ENCODE results near the gene FHOD3. TPM values are rescaled to one million over a fixed set of nuclear protein-coding genes. Genes with fewer than 3 reads are reported as not detected.

The FHOD3 gene
- total and polyA plus RNA-seq, 2 of the 4 experiments (the other 2 are of a cell fraction), result 14.6 to 16.0 TPM

GRCh38 chr18:36503477-36503876 is 206.0 kb downstream of the FHOD3 start:
- Histone ChIP-seq H3K79me1 (ENCODE audit: low read depth in 1 of 2, low read length in 2 of 2) (no peaks in the 10 kb centered on the region), H2AK5ac (ENCODE audit: low read depth, low read length) (no peak overlapping the region), H3K4me2 (ENCODE audit: low read depth, low read length) (no peak overlapping the region), H4K8ac (ENCODE audit: low read depth in 2 of 2, low read length in 2 of 2) (no peak overlapping the region), H3K56ac (ENCODE audit: extremely low read depth, insufficient read depth, low read length) (no peak overlapping the region), H2BK120ac (ENCODE audit: low read depth, low read length) (no peak overlapping the region), H3K4me1 (ENCODE audit: control insufficient read depth, insufficient read depth, low read length) (no peaks in the 10 kb centered on the region), H4K91ac (ENCODE audit: insufficient read depth, low read depth, low read length) (no peak overlapping the region; the same call in 1 of the 2 replicates), H3K23ac (ENCODE audit: low read depth, low read length) (no peak overlapping the region), H2BK20ac (ENCODE audit: low read depth, low read length) (no peak overlapping the region), H3K9ac (ENCODE audit: low read depth, low read length) (no peak overlapping the region), H2AFZ (replicated peaks; ENCODE audit: low read length, poor library complexity) (no peak overlapping the region), H3K4ac (ENCODE audit: low read depth, low read length) (peak overlapping the region; percentile 49), H3K4me3 (ENCODE audit: insufficient read depth, low read depth, low read length) (no peak overlapping the region), H3K36me3 (ENCODE audit: control insufficient read depth, insufficient read depth, low read length) (no peaks in the 10 kb centered on the region), H3K18ac (ENCODE audit: low read depth, low read length) (no peak overlapping the region), H3K9me1 (ENCODE audit: insufficient read depth, low read length) (no peaks in the 10 kb centered on the region), H4K5ac (ENCODE audit: low read depth, low read length) (no peak overlapping the region), H2BK15ac (ENCODE audit: low read depth, low read length) (no peak overlapping the region; the same call in 2 of the 3 replicates), H2BK5ac (ENCODE audit: low read depth, low read length, poor library complexity, severe bottlenecking) (no peak overlapping the region), H2AK9ac (replicated peaks; ENCODE audit: low read depth, low read length, poor library complexity) (no peak overlapping the region), H3K27ac (ENCODE audit: insufficient read depth, low read length) (no peak overlapping the region), H3K14ac (replicated peaks; ENCODE audit: low read depth, low read length) (peak overlapping the region; percentile 24; the same call in 1 of the 2 replicates), H3K27me3 (ENCODE audit: control insufficient read depth, insufficient read depth, low read length) (no peaks in the 10 kb centered on the region), H4K20me1 (ENCODE audit: insufficient read depth, low read length) (no peaks in the 10 kb centered on the region), H3K9me3 (ENCODE audit: control insufficient read depth, insufficient read depth, low read length) (no peaks in the 10 kb centered on the region)
- in situ Hi-C loops (cut with MboI; ENCODE audit: low sequenced_read_pairs), result no loop called here
- intact Hi-C loops (cut with micrococcal nuclease), result no loop called here
- dilution Hi-C loops (cut with HindIII; ENCODE audit: low sequenced_read_pairs, unreplicated experiment), result no loop called here
- CTCF ChIA-PET, result no interaction called here
- DNase-seq (no peak), ATAC-seq (ENCODE audit: low read depth) (no peak)
- POLR2A ChIA-PET (ENCODE audit: unreplicated experiment), result no interaction called here
- no TSS peak for BruUV-seq (replicated peaks)
- TF ChIP-seq BHLHE40 (IDR thresholded peaks at IDR 0.05; ENCODE audit: low read depth, low read length) (no peak), RAD21 (IDR thresholded peaks at IDR 0.05; ENCODE audit: low read length) (no peak), RFX5 (IDR thresholded peaks at IDR 0.05; ENCODE audit: low read depth, low read length) (no peak), FOS (IDR thresholded peaks at IDR 0.05; ENCODE audit: low read depth, low read length) (no peak), MAFK (IDR thresholded peaks at IDR 0.05; ENCODE audit: low read depth, low read length) (no peak), POLR2A (IDR thresholded peaks at IDR 0.05; ENCODE audit: low read depth, low read length) (no peak), SMC3 (IDR thresholded peaks at IDR 0.05; ENCODE audit: low read depth, low read length) (no peak), ELK1 (IDR thresholded peaks at IDR 0.05; ENCODE audit: borderline replicate concordance, low read depth, low read length) (no peak), CHD1 (IDR thresholded peaks at IDR 0.05; ENCODE audit: low read depth, low read length) (no peak), USF2 (IDR thresholded peaks at IDR 0.05; ENCODE audit: low read depth, low read length) (no peak), CEBPB (IDR thresholded peaks at IDR 0.05; ENCODE audit: low read depth, low read length) (no peak), MXI1 (IDR thresholded peaks at IDR 0.05; ENCODE audit: borderline replicate concordance, low read depth, low read length) (no peak), RCOR1 (IDR thresholded peaks at IDR 0.05; ENCODE audit: insufficient replicate concordance, low read length) (no peak), MAZ (IDR thresholded peaks at IDR 0.05; ENCODE audit: borderline replicate concordance, low read depth, low read length) (no peak), CTCF (conservative IDR thresholded peaks at IDR 0.05; ENCODE audit: low read depth, low read length) (no peak), NFE2L2 (IDR thresholded peaks at IDR 0.05; ENCODE audit: low read depth, low read length) (no peak)
- 33% methylated on average over 1 of the region's 3 CpGs; no CpG with 5 or more reads in 1 of the 2 experiments for whole genome bisulfite sequencing, 2 experiments (ENCODE audit: extremely low coverage in 2 of 2, insufficient read length in 1 of 2)

All from IMR-90 (cell line).